IMR-90 (cell line): ENCODE measurements around the gene CNOT10. TPM values are rescaled to one million over a fixed set of nuclear protein-coding genes. Genes with fewer than 3 reads are reported as not detected.

Experiments
- ATAC-seq: fragments of 200-7000 bp; cut with Tn5 transposase; 2 replicates; pipeline ENCODE4 v1.9.1; 2020; ENCODE audit warnings: low read depth, mild to moderate bottlenecking, moderate library complexity
- BruUV-seq: library from RNA; stranded (reverse); fragments of 400-500 nt; replicated peaks from 2 replicates; lab custom pipeline; 2021; lab: Mats Ljungman, UMichigan
- CTCF ChIA-PET: fragments of 300-600 bp; formaldehyde crosslinking; extraction: SDS; loops from one replicate; lab custom pipeline; 2021; ENCODE audit warnings: antibody characterized with exemption; lab: Yijun Ruan, JAX
- POLR2A ChIA-PET: fragments of 300-600 bp; sonication (Branson Sonifier 250); formaldehyde crosslinking; loops from one replicate; lab custom pipeline; 2022; ENCODE audit warnings: antibody characterized with exemption; ENCODE audit not compliant: unreplicated experiment; lab: Charles Lee
- DNase-seq: peaks from one replicate; pipeline ENCODE4 v3.0.0; 2013
- H2AFZ ChIP-seq: replicated peaks from 2 replicates; pipeline ENCODE3; 2013; ENCODE audit warnings: low read length, mild to moderate bottlenecking; ENCODE audit not compliant: poor library complexity
- H2AK5ac ChIP-seq: 2 replicates; pipeline ENCODE4 v1.6.1; 2013; ENCODE audit warnings: low read depth, low read length, inconsistent platforms
- H2AK9ac ChIP-seq: replicated peaks from 2 replicates; pipeline ENCODE3; 2013; ENCODE audit warnings: mild to moderate bottlenecking, low read depth, low read length, moderate library complexity; ENCODE audit not compliant: poor library complexity
- H2BK120ac ChIP-seq: 2 replicates; pipeline ENCODE4 v1.6.1; 2013; ENCODE audit warnings: low read depth, low read length, inconsistent platforms
- H2BK15ac ChIP-seq: 3 replicates; pipeline ENCODE4 v1.6.1; 2013; ENCODE audit warnings: low read depth, low read length, inconsistent platforms
- H2BK20ac ChIP-seq: 2 replicates; pipeline ENCODE4 v1.6.1; 2013; ENCODE audit warnings: low read depth, mild to moderate bottlenecking, inconsistent platforms, low read length, moderate library complexity
- H2BK5ac ChIP-seq: 2 replicates; pipeline ENCODE4 v1.6.1; 2013; ENCODE audit warnings: mild to moderate bottlenecking, low read depth, low read length, inconsistent platforms; ENCODE audit not compliant: poor library complexity, severe bottlenecking
- H3K14ac ChIP-seq: replicated peaks from 2 replicates; pipeline ENCODE4 v1.6.1; 2013; ENCODE audit warnings: low read depth, low read length, inconsistent platforms
- H3K18ac ChIP-seq: 2 replicates; pipeline ENCODE4 v1.6.1; 2013; ENCODE audit warnings: low read depth, low read length, control low read depth
- H3K23ac ChIP-seq: 2 replicates; pipeline ENCODE4 v1.6.1; 2013; ENCODE audit warnings: low read depth, low read length, inconsistent platforms
- H3K27ac ChIP-seq: 2 replicates; pipeline ENCODE4 v1.5.1; 2013; ENCODE audit warnings: mild to moderate bottlenecking, control low read depth, low read length; ENCODE audit not compliant: insufficient read depth
- H3K27me3 ChIP-seq: 2 replicates; pipeline ENCODE4 v1.6.1; 2013; ENCODE audit warnings: low read length; ENCODE audit not compliant: control insufficient read depth, insufficient read depth
- H3K36me3 ChIP-seq: 2 replicates; pipeline ENCODE4 v1.6.1; 2013; ENCODE audit warnings: low read length, mixed read lengths; ENCODE audit not compliant: control insufficient read depth, insufficient read depth
- H3K4ac ChIP-seq: 2 replicates; pipeline ENCODE4 v1.6.1; 2013; ENCODE audit warnings: low read depth, low read length, inconsistent platforms
- H3K4me1 ChIP-seq: 2 replicates; pipeline ENCODE4 v1.6.1; 2013; ENCODE audit warnings: low read length, mixed read lengths; ENCODE audit not compliant: control insufficient read depth, insufficient read depth
- H3K4me2 ChIP-seq: 2 replicates; pipeline ENCODE4 v1.6.1; 2013; ENCODE audit warnings: low read depth, mild to moderate bottlenecking, control low read depth, low read length, moderate library complexity
- H3K4me3 ChIP-seq: 2 replicates; pipeline ENCODE4 v1.5.1; 2013; ENCODE audit warnings: low read depth, mild to moderate bottlenecking, control low read depth, low read length, moderate library complexity; ENCODE audit not compliant: insufficient read depth
- H3K56ac ChIP-seq: 2 replicates; pipeline ENCODE4 v1.6.1; 2013; ENCODE audit warnings: low read length, inconsistent platforms; ENCODE audit not compliant: insufficient read depth; ENCODE audit errors: extremely low read depth
- H3K79me1 ChIP-seq, 2 experiments: 2 replicates each; pipeline ENCODE4 v1.6.1; 2013; ENCODE audit warnings: low read length in 2 of 2, inconsistent platforms in 1 of 2, low read depth in 1 of 2
- H3K9ac ChIP-seq: 2 replicates; pipeline ENCODE4 v1.6.1; 2013; ENCODE audit warnings: low read depth, low read length, control low read depth
- H3K9me1 ChIP-seq: 2 replicates; pipeline ENCODE4 v1.6.1; 2013; ENCODE audit warnings: low read length, inconsistent platforms; ENCODE audit not compliant: insufficient read depth
- H3K9me3 ChIP-seq: 2 replicates; pipeline ENCODE4 v1.6.1; 2013; ENCODE audit warnings: low read length; ENCODE audit not compliant: control insufficient read depth, insufficient read depth
- H4K20me1 ChIP-seq: 2 replicates; pipeline ENCODE4 v1.6.1; 2013; ENCODE audit warnings: low read length, inconsistent platforms; ENCODE audit not compliant: insufficient read depth
- H4K5ac ChIP-seq: 2 replicates; pipeline ENCODE4 v1.6.1; 2013; ENCODE audit warnings: mild to moderate bottlenecking, low read depth, low read length, control low read depth
- H4K8ac ChIP-seq, 2 experiments: 2 replicates each; pipeline ENCODE4 v1.6.1; 2013; ENCODE audit warnings: low read depth in 2 of 2, low read length in 2 of 2, control low read depth in 1 of 2, inconsistent platforms in 1 of 2
- H4K91ac ChIP-seq: 2 replicates; pipeline ENCODE4 v1.6.1; 2013; ENCODE audit warnings: low read depth, low read length, inconsistent platforms; ENCODE audit not compliant: insufficient read depth
- BHLHE40 ChIP-seq: fragments of 150-350 bp; IDR thresholded peaks from 2 replicates; pipeline ENCODE4 v1.6.1; 2016; ENCODE audit warnings: mild to moderate bottlenecking, low read depth, low read length
- CEBPB ChIP-seq: IDR thresholded peaks from 2 replicates; pipeline ENCODE4 v1.6.1; 2012; ENCODE audit warnings: low read depth, low read length, improper control_type of control experiment
- CTCF ChIP-seq: conservative IDR thresholded peaks from 2 replicates; pipeline ENCODE4 v1.5.1; 2012; ENCODE audit warnings: mild to moderate bottlenecking, low read depth, low read length, improper control_type of control experiment
- FOS ChIP-seq: fragments of 150-350 bp; IDR thresholded peaks from 2 replicates; pipeline ENCODE4 v1.6.1; 2016; ENCODE audit warnings: low read depth, low read length
- MAFK ChIP-seq: IDR thresholded peaks from 2 replicates; pipeline ENCODE4 v1.6.1; 2012; ENCODE audit warnings: low read depth, low read length, improper control_type of control experiment
- MAZ ChIP-seq: IDR thresholded peaks from 2 replicates; pipeline ENCODE4 v1.6.1; 2012; ENCODE audit warnings: low read depth, mild to moderate bottlenecking, low read length, improper control_type of control experiment, moderate library complexity, borderline replicate concordance
- MXI1 ChIP-seq: IDR thresholded peaks from 2 replicates; pipeline ENCODE4 v1.6.1; 2012; ENCODE audit warnings: low read depth, mild to moderate bottlenecking, low read length, moderate library complexity, borderline replicate concordance
- POLR2A ChIP-seq: IDR thresholded peaks from 2 replicates; pipeline ENCODE4 v1.6.1; 2012; ENCODE audit warnings: mild to moderate bottlenecking, low read depth, low read length
- RAD21 ChIP-seq: IDR thresholded peaks from 2 replicates; pipeline ENCODE4 v1.6.1; 2012; ENCODE audit warnings: low read length, improper control_type of control experiment
- RCOR1 ChIP-seq: IDR thresholded peaks from 2 replicates; pipeline ENCODE4 v1.6.1; 2012; ENCODE audit warnings: mild to moderate bottlenecking, low read length, improper control_type of control experiment; ENCODE audit not compliant: insufficient replicate concordance
- RFX5 ChIP-seq: IDR thresholded peaks from 2 replicates; pipeline ENCODE4 v1.8.0; 2012; ENCODE audit warnings: low read depth, mild to moderate bottlenecking, low read length, moderate library complexity
- SMC3 ChIP-seq: fragments of 150-350 bp; IDR thresholded peaks from 2 replicates; pipeline ENCODE4 v1.6.1; 2016; ENCODE audit warnings: low read depth, mild to moderate bottlenecking, antibody characterized with exemption, low read length, moderate library complexity
- USF2 ChIP-seq: fragments of 150-350 bp; IDR thresholded peaks from 2 replicates; pipeline ENCODE4 v1.6.1; 2017; ENCODE audit warnings: mild to moderate bottlenecking, antibody characterized with exemption, low read length, low read depth
- WGBS, 2 experiments: methylation state at CpG; one replicate each; pipeline versions ENCODE4 v1.1.5 to v1.1.7; 2013; ENCODE audit warnings: missing lambda C conversion rate in 2 of 2; ENCODE audit not compliant: insufficient read length in 1 of 2; ENCODE audit errors: extremely low coverage in 2 of 2; 5-methylcytosine and 5-hydroxymethylcytosine counted together
- dilution Hi-C: fragments of 300-500 bp; cut with HindIII; formaldehyde crosslinking; loops from one replicate; pipeline ENCODE4 v1.14.3; 2018; ENCODE audit warnings: low sequenced_read_pairs; ENCODE audit not compliant: unreplicated experiment
- in situ Hi-C: fragments of 300-500 bp; cut with MboI; formaldehyde crosslinking; loops from 3 replicates; pipeline ENCODE4 v1.14.3; 2019; ENCODE audit warnings: low sequenced_read_pairs, inconsistent platforms, mixed read lengths
- intact Hi-C: fragments of 100-400 bp; cut with micrococcal nuclease; formaldehyde crosslinking; loops from 2 replicates; pipeline ENCODE4 v1.10.0; 2022
- polyA plus RNA-seq, 3 experiments: library from polyadenylated mRNA; depleted of rRNA; stranded (reverse); fragments of >200 nt; gene quantifications; 2 replicates each; pipeline ENCODE4 v1.2.3, GENCODE V29; 2012; ENCODE audit warnings: low replicate concordance in 1 of 3
- total RNA-seq: library from RNA; depleted of rRNA; stranded (reverse); fragments of >200 nt; gene quantifications from 2 replicates; pipeline ENCODE4 v1.2.3, GENCODE V29; 2012
- TF ChIP-seq, protein P1 (sequence below): fragments of 150-350 bp; IDR thresholded peaks from 2 replicates; pipeline ENCODE4 v1.6.1; 2016; ENCODE audit warnings: low read depth, mild to moderate bottlenecking, low read length, moderate library complexity, borderline replicate concordance

The CNOT10 gene
- total and polyA plus RNA-seq, 2 of the 4 experiments (the other 2 are of a cell fraction), result 15.8 to 20.4 TPM

GRCh38 chr3:32791833-32792232, 106.8 kb downstream of the CNOT10 start:
- Histone ChIP-seq H3K56ac (no peak overlapping the region), H3K4me1 (no peaks in the 10 kb centered on the region), H3K9me3 (no peaks in the 10 kb centered on the region), H2AK9ac (no peak overlapping the region), H3K4me2 (no peak overlapping the region), H2BK15ac (no peak overlapping the region), H3K36me3 (no peaks in the 10 kb centered on the region), H3K27me3 (peaks cover 13% of the 10 kb centered on the region), H3K9ac (no peak overlapping the region), H2AK5ac (no peak overlapping the region), H3K14ac (no peak overlapping the region), H3K23ac (no peak overlapping the region), H2AFZ (no peak overlapping the region), H2BK120ac (no peak overlapping the region), H2BK5ac (no peak overlapping the region), H3K27ac (no peak overlapping the region), H4K20me1 (no peaks in the 10 kb centered on the region), H3K9me1 (peaks cover 7% of the 10 kb centered on the region), H3K4me3 (no peak overlapping the region), H4K5ac (no peak overlapping the region), H3K4ac (no peak overlapping the region), H4K91ac (no peak overlapping the region), H2BK20ac (no peak overlapping the region), H3K18ac (no peak overlapping the region), H3K79me1 (no peaks in the 10 kb centered on the region), H4K8ac (no peak overlapping the region)
- dilution Hi-C loops (no loop called here), intact Hi-C loops (no loop called here), in situ Hi-C loops (no loop called here)
- TF ChIP-seq RCOR1 (no peak), RAD21 (no peak), SMC3 (no peak), FOS (no peak), MAFK (no peak), MAZ (no peak), USF2 (no peak), POLR2A (no peak), RFX5 (no peak), BHLHE40 (no peak), CEBPB (no peak), CTCF (no peak), MXI1 (no peak)
- TF ChIP-seq, protein P1, sequence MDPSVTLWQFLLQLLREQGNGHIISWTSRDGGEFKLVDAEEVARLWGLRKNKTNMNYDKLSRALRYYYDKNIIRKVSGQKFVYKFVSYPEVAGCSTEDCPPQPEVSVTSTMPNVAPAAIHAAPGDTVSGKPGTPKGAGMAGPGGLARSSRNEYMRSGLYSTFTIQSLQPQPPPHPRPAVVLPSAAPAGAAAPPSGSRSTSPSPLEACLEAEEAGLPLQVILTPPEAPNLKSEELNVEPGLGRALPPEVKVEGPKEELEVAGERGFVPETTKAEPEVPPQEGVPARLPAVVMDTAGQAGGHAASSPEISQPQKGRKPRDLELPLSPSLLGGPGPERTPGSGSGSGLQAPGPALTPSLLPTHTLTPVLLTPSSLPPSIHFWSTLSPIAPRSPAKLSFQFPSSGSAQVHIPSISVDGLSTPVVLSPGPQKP, result no peak
- ChIA-PET CTCF (interaction anchor here (0.7 to 1.4 kb wide), 2 partner anchors 11 to 82 kb away, joined by 3 to 5 read pairs; no protein-coding TSS in a partner anchor), POLR2A (interaction anchor here (0.7 kb wide), 1 partner anchor 32 kb away, joined by 4 read pairs; no protein-coding TSS in a partner anchor)
- BruUV-seq, result no TSS peak
- ATAC-seq (no peak), DNase-seq (no peak)
- 29% methylated on average over 1 of the region's 3 CpGs; no CpG with 5 or more reads in 1 of the 2 experiments for WGBS, 2 experiments
